Measurements from ENCODE around the gene ERICH3.
"Not testable (repeated sequence)": the region's sequence is repeated elsewhere in the genome, so short reads cannot be mapped to it uniquely, and the experiment has no call there.

Gene ERICH3

GRCh38 chr1:74681001-74681400, 7.4 kb upstream of the ERICH3 start:
- DNase-seq (ENCODE audit: low spot score), result no peak

GRCh38 chr1:74679811-74680210, 6.2 kb upstream of the ERICH3 start:
- no peak for DNase-seq (ENCODE audit: low spot score)

GRCh38 chr1:74677926-74678325, 4.3 kb upstream of the ERICH3 start:
- DNase-seq (ENCODE audit: low spot score), result no peak

GRCh38 chr1:74674278-74675048, 871 bp upstream of the ERICH3 start:
- DNase-seq (ENCODE audit: low spot score), result no peak

- DNase-seq (ENCODE audit: low spot score), result not testable (repeated sequence)
These were observed 2.7 kb downstream of the ERICH3 start for GRCh38 chr1:74670866-74671265.

GRCh38 chr1:74654708-74655107, 18.9 kb downstream of the ERICH3 start:
- no peak for DNase-seq (ENCODE audit: low spot score)

- DNase-seq (ENCODE audit: low spot score), result peak; percentile 10
These were observed 20.9 kb downstream of the ERICH3 start for GRCh38 chr1:74652711-74653139.

- DNase-seq (ENCODE audit: low spot score), result no peak
These were observed 23.0 kb downstream of the ERICH3 start for GRCh38 chr1:74650561-74650960.

- DNase-seq (ENCODE audit: low spot score), result no peak
These were observed 31.7 kb downstream of the ERICH3 start for GRCh38 chr1:74641876-74642275.

- no peak for DNase-seq (ENCODE audit: low spot score)
These were observed 32.4 kb downstream of the ERICH3 start for GRCh38 chr1:74641161-74641560.

- DNase-seq (ENCODE audit: low spot score), result no peak
These were observed 36.3 kb downstream of the ERICH3 start for GRCh38 chr1:74637296-74637695.

- DNase-seq (ENCODE audit: low spot score), result no peak
These were observed 44.3 kb downstream of the ERICH3 start for GRCh38 chr1:74629283-74629682.

- DNase-seq (ENCODE audit: low spot score), result no peak
These were observed 49.9 kb downstream of the ERICH3 start for GRCh38 chr1:74623716-74624115.

GRCh38 chr1:74620242-74620641, 53.4 kb downstream of the ERICH3 start:
- DNase-seq (ENCODE audit: low spot score), result no peak

GRCh38 chr1:74618974-74619373, 54.6 kb downstream of the ERICH3 start:
- DNase-seq (ENCODE audit: low spot score), result no peak

- DNase-seq (ENCODE audit: low spot score), result no peak
These were observed 59.7 kb downstream of the ERICH3 start for GRCh38 chr1:74613894-74614293.

- DNase-seq (ENCODE audit: low spot score), result no peak
These were observed 61.7 kb downstream of the ERICH3 start for GRCh38 chr1:74611887-74612286.

- DNase-seq (ENCODE audit: low spot score), result no peak
These were observed 62.6 kb downstream of the ERICH3 start for GRCh38 chr1:74610961-74611360.

GRCh38 chr1:74609810-74610371, 63.7 kb downstream of the ERICH3 start:
- DNase-seq (ENCODE audit: low spot score), result no peak

- DNase-seq (ENCODE audit: low spot score), result no peak
These were observed 76.9 kb downstream of the ERICH3 start for GRCh38 chr1:74596717-74597116.

GRCh38 chr1:74593887-74594866, 79.4 kb downstream of the ERICH3 start:
- DNase-seq (ENCODE audit: low spot score), result no peak

GRCh38 chr1:74592580-74593355, 80.8 kb downstream of the ERICH3 start:
- DNase-seq (ENCODE audit: low spot score), result no peak
